ENCODE data around the gene LPIN2.

- no peak for TF ChIP-seq CTCF (IDR thresholded peaks at IDR 0.05 in 8 of 11, conservative IDR thresholded peaks at IDR 0.05 in 3 of 11)
- TF ChIP-seq POLR2A (IDR thresholded peaks at IDR 0.05) = peak in 1 of 3 donors; percentile 29
Observed at GRCh38 chr18:2982452-2983269, 30.3 kb downstream of the LPIN2 start.

All from spleen (tissue), 7 donors.